Activated CD4-positive, alpha-beta T cell treated with anti-CD3 and anti-CD28 coated beads for 48 hours (primary cell): ENCODE results near the gene PHACTR2.
"Not testable (repeated sequence)": the region's sequence is repeated elsewhere in the genome, so short reads cannot be mapped to it uniquely, and the experiment has no call there.

Experiments
- DNase-seq: peaks from one replicate; pipeline ENCODE4 v3.0.0-alpha.2; 2020

Gene PHACTR2

GRCh38 chr6:143773506-143774150 lies 95.9 kb downstream of the PHACTR2 start:
- DNase-seq = no peak

DNA sequence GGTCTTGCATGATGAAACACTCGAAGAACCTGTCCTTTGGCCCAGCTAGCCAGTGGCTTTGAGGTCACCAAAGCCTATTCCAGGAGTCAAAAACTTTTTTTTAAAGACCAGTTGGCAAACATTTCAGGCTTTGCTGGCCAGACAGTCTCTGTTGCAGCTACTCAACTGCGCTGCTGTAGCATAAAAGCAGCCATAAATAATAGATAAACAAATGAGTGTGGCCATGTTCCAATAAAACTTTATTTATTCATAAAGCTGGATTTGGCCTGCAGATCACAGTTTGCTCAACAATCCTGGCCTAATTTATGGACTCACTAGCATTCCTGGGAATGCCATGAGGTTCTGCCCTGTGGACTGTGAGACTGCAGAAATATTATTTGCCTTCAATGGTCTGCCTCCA lies 96.6 kb downstream of the PHACTR2 start:
- DNase-seq = no peak

DNA sequence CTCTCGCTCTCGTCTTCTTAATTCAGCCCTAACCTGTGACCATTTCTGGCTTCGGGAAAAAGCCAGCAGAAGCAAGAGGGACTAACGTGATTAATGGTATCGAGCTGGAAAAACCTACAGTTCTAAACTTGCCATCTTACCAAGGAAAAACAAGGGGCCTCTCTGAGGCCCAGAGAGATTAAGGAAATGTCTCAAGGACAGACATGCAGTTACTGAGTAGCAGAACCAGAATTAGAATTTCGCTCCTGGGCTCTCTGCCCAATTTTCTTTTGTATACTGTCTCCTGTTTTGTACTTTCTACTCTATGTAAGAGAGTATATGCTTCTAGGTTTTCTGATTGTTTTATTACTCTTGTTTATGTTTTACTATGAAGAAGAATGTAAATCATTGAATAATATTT lies 97.6 kb downstream of the PHACTR2 start:
- no peak for DNase-seq

DNA sequence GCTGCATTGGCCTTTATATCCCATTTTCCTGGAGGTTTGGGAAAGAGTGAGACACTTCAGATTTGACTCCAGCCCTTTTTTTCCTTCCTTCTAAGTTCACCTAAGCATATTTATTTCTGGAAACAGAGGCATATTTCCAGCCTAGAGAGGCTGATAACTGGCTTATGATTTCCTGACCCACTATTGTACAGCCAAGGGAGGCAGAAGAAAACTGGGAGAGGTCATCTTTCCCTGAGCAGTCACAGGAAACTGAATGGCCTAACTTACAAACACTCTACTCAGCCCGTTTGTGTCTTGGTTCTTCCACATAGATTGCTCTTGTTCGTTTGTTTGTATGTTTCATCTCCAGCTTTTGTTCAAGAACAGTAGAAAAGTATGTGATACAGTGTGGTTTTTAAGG lies 101.2 kb downstream of the PHACTR2 start:
- DNase-seq = no peak

- no peak for DNase-seq
Measured at GRCh38 chr6:143782481-143782880, 104.7 kb downstream of the PHACTR2 start.

GRCh38 chr6:143783077-143783476 lies 105.3 kb downstream of the PHACTR2 start:
- no peak for DNase-seq

DNA sequence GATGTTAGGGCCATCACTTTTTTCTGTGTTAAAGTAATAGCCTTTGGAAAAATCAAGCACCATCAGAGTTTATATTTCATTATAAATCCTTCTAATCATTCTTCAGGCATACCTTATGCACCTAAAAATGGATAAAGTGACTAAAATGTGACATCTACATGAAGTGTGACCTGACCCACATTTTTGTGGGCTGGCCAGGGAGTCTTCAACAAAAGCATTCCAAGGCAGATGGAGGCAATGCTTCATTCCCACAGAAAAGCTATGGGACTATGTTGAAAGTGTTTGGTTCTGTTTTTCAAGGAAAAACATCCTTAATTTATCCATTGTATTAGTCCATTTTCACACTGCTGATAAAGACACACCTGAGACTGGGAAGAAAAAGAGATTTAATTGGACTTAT lies 106.6 kb downstream of the PHACTR2 start:
- DNase-seq = no peak

GRCh38 chr6:143786371-143786770 lies 108.6 kb downstream of the PHACTR2 start:
- DNase-seq = not testable (repeated sequence)

GRCh38 chr6:143792402-143793279 lies 114.9 kb downstream of the PHACTR2 start:
- no peak for DNase-seq

DNA sequence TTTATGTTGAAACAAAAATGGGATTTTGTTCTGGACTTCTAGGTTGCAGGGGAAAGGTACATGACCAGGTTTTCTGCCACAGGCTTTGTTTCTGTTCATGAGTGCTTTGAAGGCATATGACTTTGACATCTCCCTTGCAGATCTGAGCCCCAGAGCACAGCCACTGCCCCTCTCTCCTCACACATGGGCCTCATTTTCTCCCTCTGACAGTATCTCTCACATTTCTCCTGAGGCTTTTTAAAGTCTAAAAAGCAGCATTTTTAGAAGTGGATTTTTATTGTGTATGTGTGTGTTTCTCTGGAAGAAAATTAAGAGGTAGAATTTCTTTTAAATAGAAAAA lies 115.5 kb downstream of the PHACTR2 start:
- DNase-seq = no peak

- DNase-seq = not testable (repeated sequence)
Measured at GRCh38 chr6:143796551-143796950, 118.8 kb downstream of the PHACTR2 start.

DNA sequence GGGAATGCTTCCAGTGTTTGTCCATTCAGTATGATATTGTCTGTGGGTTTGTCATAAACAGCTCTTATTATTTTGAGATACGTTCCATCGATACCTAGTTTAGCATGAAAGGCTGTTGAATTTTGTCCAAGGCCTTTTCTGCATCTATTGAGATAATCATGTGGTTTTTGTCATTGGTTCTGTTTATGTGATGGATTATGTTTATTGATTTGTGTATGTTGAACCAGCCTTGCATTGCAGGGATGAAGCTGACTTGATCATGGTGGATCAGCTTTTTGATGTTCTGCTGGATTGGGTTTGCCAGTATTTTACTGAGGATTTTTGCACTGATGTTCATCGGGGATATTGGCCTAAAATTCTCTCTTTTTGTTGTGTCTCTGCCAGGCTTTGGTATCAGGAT lies 120.7 kb downstream of the PHACTR2 start:
- not testable (repeated sequence) for DNase-seq

GRCh38 chr6:143802833-143803565 lies 125.2 kb downstream of the PHACTR2 start:
- no peak for DNase-seq

DNA sequence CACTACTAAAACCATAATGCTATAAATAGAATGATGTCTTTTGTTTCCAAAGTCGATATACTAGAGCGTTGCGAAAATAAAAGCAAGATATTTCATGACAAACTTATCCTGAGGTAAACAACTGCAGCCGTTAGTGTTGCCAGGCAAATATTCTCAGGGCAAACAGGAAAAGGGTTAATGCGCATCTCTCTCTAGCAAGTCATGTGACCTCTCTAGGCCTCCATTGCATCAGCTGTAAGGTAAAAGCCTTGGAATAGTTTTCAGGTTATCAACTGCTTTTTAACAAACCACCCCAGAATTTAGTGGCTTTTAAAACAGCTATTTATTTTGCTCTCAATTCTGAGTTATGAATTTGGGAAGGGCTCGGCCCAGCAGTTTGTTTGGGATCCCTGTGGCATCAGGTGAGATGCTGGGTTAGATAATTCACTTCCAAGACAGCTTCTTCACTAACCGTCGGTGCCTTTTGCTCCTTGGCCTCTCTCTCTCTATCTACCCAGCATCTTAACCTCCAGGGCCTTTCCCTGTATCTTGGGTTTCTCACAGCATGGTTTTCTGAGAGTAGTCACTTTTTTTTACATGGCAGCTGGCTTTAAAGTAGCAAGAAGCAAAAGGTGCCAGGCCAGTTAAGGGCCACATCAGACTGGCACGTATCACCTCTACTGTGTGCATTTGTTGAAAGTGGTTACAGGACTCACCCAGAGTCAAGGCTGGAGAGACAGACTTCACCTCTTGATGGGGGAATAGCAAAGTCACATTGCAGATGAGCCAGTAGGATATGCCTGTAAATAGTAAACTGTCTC lies 126.2 kb downstream of the PHACTR2 start:
- no peak for DNase-seq

DNA sequence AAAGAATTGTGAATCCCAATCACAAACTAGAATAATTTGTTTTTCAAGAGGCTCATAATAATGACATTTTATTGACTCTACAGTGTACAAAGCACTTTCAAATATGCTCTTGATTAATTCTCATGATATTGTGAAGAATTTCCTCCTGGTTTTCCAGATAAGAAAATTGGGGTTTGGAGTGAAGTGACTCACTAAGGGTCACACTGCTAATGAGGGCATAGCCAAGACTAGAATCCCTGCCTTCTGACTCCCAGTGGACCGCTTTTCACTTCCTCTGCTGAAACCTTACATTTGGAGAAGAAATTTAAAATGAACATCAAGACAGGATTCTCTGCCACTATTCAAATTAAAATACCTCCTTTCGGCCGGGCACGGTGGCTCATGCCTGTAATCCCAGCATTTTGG lies 127.1 kb downstream of the PHACTR2 start:
- no peak for DNase-seq

- peak; percentile 92 for DNase-seq
Measured at GRCh38 chr6:143806282-143807102, 128.7 kb downstream of the PHACTR2 start.

GRCh38 chr6:143807103-143807772 lies 129.5 kb downstream of the PHACTR2 start:
- no peak for DNase-seq

- no peak for DNase-seq
Measured at GRCh38 chr6:143810745-143811144, 133.0 kb downstream of the PHACTR2 start.

DNA sequence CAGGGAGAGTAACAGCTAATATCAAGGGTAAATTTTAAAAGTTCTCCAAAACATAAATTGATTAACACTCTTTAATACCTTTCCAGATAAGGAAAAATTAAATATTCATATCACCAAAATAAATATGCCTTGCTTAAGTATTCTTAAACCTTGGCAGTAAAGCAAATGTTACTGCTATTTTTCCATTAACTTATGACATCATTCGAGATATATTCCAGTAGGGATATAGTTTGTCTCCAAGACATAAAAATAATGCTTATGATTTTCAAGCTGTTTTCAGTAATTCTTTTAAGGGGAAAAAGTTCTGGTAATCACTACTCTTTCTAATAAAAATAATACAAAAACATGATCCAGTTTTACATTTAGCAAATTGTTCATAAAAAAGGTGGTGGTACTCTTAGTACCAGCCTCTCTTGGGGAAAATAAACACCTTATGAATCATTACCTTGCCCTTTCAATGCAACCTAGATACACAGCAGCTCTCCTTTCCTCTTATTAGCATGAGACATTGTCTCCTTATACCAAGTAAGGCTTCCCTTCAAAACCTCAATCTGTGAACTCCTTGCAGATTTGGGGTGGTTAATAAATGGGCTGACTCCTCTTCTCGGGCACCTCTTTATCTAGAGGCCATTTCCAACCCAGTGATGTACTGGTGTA lies 133.9 kb downstream of the PHACTR2 start:
- DNase-seq = no peak

- no peak for DNase-seq
Measured at GRCh38 chr6:143817621-143818020, 139.9 kb downstream of the PHACTR2 start.

- no peak for DNase-seq
Measured at GRCh38 chr6:143821359-143821758, 143.6 kb downstream of the PHACTR2 start.
